Urothelium cell line (cell line): ENCODE results near the gene GTF3C1.
"Not testable (repeated sequence)": the region's sequence is repeated elsewhere in the genome, so short reads cannot be mapped to it uniquely, and the experiment has no call there.

Experiments used
- DNase-seq: peaks from one replicate; pipeline ENCODE4 v3.0.0; 2011; ENCODE audit warnings: low spot score, mixed read lengths
- FAIRE-seq: peaks from 2 replicates; lab custom pipeline; 2011; peaks lifted over from hg19 to GRCh38; lab: Jason Lieb, UNC

The GTF3C1 gene

DNA sequence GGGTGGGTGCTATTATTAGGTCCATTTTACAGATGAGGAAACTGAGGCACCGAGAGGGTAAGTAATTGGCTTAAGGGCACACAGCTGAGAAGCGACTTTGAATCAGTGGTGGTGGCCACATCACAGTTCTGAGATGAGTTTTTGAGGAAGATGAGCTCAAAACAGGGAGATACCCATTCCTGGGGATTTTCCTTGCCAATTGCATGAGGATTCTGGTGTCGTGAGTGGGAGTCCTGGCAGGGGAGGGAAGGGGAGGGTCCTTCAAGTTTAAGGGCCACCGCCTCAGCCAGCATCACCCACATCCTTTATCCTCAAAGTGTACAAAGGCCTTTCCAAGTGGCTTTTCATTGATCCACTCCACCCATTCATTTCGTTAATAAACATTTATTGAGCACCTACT is 102.4 kb downstream of the GTF3C1 start:
- DNase-seq, result no peak
- FAIRE-seq, result no peak

DNA sequence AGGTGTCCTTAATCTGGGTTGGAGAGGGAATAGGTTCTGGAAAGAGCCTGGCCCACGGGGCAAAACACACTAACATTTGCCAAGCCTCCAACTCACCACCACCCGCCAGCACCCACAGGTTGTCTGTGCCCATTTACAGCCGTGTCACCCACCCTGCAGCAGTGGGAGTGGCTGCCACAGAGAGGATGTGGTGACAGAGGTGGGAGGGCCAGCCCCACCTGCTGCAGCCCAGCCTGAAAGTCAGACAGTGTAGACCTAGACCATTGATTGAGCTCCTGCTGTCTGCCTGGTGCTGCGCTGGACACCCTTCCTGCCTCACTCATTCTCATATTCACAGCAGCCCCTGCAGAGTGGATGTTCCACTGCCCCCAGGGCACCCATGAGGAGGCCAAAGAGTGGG is 103.0 kb downstream of the GTF3C1 start:
- DNase-seq (no peak), FAIRE-seq (no peak)

- DNase-seq (no peak), FAIRE-seq (no peak)
These were observed 104.1 kb downstream of the GTF3C1 start for GRCh38 chr16:27445502-27446175.

- FAIRE-seq (no peak), DNase-seq (no peak)
These were observed 105.2 kb downstream of the GTF3C1 start for GRCh38 chr16:27444470-27444869.

DNA sequence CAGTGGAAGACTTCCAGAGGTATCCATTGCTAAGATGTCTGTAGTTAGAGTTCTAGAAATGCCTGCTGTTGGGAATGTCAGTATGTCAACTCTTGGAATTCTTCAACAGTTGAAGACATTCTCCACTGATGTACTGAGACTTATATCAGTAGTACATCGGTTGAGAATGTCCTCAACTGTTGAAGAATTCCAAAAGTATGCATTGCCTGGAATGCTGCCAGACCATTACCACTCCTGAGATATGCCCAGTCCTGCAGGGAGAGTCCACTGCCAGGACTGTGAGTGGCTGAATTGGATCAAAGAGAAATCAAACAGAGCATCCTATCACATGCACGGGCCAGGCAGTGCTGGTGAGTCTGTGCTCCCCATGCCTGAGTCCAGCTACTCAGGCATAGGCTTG is 105.7 kb downstream of the GTF3C1 start:
- no peak for FAIRE-seq
- DNase-seq, result peak; percentile 36

- DNase-seq (no peak), FAIRE-seq (no peak)
These were observed 107.7 kb downstream of the GTF3C1 start for GRCh38 chr16:27441998-27442397.

GRCh38 chr16:27441276-27441675 is 108.4 kb downstream of the GTF3C1 start:
- FAIRE-seq (no peak), DNase-seq (no peak)

DNA sequence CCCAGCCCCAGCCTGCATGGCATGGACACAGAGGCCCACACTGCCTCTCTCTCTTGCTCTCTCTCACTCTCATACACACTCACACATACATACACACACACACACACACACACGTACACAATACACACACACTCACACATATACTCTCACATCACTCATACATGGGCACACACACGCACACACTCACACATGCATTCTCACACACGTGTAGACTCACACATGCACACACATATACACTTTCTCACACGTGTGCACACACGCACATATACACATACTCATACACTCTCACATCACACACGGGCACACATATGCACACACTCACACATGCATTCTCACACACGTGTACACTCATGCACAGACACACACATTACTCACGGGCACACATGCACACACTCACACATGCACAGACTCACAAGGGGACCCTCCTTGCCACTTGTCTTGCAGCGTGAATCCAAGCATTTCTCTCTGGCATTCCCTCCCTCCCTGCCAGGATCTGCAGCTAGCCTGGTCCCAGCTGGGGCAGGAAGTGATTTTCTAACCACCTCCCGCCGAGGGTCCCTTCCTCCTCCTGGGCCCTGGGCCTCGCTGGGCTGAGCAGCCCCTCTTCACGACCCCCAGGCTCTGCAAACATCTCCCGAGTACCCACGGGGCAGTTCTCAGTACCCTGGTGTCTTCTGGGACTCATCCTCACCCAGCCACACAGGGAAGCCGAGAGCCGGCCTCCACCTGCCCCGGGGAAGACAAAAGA is 110.3 kb downstream of the GTF3C1 start:
- DNase-seq, result no peak
- peak; percentile 85 for FAIRE-seq

- no peak for FAIRE-seq
These were observed 111.8 kb downstream of the GTF3C1 start for GRCh38 chr16:27437946-27438345.

DNA sequence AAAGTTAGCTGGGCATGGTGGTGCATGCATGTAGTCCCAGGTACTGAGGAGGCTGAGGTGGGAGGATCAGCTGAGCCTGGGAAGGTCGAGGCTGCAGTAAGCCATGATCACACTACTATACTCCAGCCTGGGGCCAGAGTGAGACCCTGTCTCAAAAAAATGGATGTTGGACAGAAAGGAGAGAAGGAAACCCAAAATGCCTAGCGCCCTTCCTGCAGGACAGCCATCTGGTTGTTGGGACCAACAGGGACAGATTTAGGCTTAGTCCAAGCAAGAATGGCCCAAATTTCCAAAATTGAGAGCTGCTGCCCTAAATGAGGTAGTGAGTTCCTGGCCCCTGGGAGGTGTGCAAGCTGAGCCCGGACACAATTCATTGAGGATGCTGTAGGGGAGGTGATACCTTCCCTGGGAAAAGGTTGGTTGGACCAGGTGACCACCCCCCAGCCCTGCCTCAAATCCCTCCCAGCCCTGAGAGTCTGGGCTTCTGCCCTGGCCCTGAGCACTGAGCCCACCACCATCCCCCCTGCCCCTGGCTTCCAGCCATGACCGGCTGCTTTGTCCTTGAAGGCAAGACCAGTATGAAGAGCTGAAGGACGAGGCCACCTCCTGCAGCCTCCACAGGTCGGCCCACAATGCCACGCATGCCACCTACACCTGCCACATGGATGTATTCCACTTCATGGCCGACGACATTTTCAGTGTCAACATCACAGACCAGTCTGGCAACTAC is 112.6 kb downstream of the GTF3C1 start:
- no peak for FAIRE-seq
- DNase-seq, result no peak

More at GRCh38 chr16:27437946-27438345, 111.8 kb downstream of the GTF3C1 start:
- no peak for DNase-seq

DNA sequence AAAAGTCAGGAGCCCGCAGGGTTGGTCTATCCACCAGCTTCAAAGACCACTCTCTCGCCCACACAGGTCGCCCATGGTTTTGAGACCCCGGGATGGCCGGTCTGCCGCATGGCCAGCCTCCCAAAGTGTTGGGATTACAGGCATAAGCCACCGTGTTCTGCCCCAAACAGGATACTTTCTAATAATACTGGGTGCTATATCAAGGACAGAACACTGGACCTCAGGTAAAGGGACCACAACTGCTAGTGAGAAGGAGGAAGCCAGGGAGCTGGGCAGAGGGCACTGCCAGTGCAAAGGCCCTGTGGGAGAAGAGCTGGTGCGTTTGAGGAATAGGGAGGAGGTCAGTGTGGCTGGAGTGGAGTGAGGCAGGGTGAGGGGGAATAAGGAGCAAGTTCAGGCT is 113.6 kb downstream of the GTF3C1 start:
- no peak for DNase-seq
- no peak for FAIRE-seq

GRCh38 chr16:27435146-27435545 is 114.6 kb downstream of the GTF3C1 start:
- FAIRE-seq, DNase-seq: not testable (repeated sequence)

- no peak for FAIRE-seq
These were observed 115.3 kb downstream of the GTF3C1 start for GRCh38 chr16:27434141-27435051.

GRCh38 chr16:27433636-27434035 is 116.1 kb downstream of the GTF3C1 start:
- FAIRE-seq (no peak), DNase-seq (no peak)

More at GRCh38 chr16:27434141-27435051, 115.3 kb downstream of the GTF3C1 start:
- no peak for DNase-seq

DNA sequence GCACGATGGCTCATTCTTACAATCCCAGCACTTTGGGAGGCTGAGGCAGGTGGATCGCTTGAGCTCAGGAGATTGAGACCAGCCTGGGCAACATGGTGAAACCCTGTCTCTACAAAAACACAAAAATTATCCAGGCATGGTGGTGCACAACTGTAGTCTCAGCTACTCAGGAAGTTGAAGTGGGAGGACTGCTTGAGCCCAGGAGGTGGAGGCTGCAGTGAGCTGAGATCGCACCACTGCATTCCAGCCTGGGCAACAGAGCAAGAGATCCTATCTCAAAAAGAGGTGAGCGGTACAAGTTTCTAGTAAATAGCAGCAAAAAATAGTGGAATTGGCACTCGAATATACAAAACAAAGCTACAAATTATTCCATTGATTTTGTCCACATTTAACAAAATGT is 116.5 kb downstream of the GTF3C1 start:
- FAIRE-seq, DNase-seq: not testable (repeated sequence)

DNA sequence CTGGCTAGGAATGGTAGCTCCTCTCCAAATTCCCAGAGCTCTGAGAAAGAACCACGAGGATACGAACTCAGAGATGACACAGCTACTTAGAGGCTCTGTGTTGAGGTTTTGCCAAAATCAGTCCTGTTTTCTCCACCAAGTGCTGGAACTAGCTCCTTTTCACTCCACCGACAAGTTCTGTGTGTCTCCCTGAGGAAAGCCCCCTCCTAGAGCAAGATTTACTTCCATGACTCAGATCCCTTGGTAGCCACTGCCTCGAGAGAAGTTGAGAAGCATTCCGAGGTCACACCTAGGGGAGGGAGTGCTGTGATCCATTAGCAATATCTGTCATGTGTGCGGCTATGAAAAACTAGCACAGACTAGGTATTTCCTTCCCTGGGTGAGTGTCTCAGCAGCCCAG is 117.2 kb downstream of the GTF3C1 start:
- DNase-seq (peak; percentile 52), FAIRE-seq (peak; percentile 46)

- no peak for DNase-seq
- peak; percentile 79 for FAIRE-seq
These were observed 117.8 kb downstream of the GTF3C1 start for GRCh38 chr16:27431773-27432532.

GRCh38 chr16:27430923-27431484 is 118.7 kb downstream of the GTF3C1 start:
- FAIRE-seq (no peak), DNase-seq (no peak)

GRCh38 chr16:27430512-27430911 is 119.2 kb downstream of the GTF3C1 start:
- DNase-seq (no peak), FAIRE-seq (no peak)
